GM12873 (cell line): ENCODE data around the gene COL4A2.

ENCODE experiments used
- CTCF ChIP-seq: IDR thresholded peaks from 2 replicates; pipeline ENCODE4 v1.5.1; 2012; ENCODE audit warnings: low read depth, mild to moderate bottlenecking, moderate library complexity, low read length, control low read depth; ENCODE audit not compliant: insufficient read depth; ENCODE audit errors: missing control alignments

COL4A2 gene

GRCh38 chr13:110352735-110353134, 45.7 kb downstream of the COL4A2 start:
- TF ChIP-seq CTCF = peak; percentile 51

- no peak for TF ChIP-seq CTCF
These were observed 46.4 kb downstream of the COL4A2 start for GRCh38 chr13:110353339-110353977.

- no peak for TF ChIP-seq CTCF
These were observed 47.1 kb downstream of the COL4A2 start for GRCh38 chr13:110354123-110354627.

GRCh38 chr13:110354715-110355473, 47.8 kb downstream of the COL4A2 start:
- no peak for TF ChIP-seq CTCF

- TF ChIP-seq CTCF = no peak
These were observed 49.3 kb downstream of the COL4A2 start for GRCh38 chr13:110356362-110356761.

- TF ChIP-seq CTCF = no peak
These were observed 51.3 kb downstream of the COL4A2 start for GRCh38 chr13:110358381-110358780.

- TF ChIP-seq CTCF = no peak
These were observed 52.8 kb downstream of the COL4A2 start for GRCh38 chr13:110359840-110360301.
